DOHH2 (cell line): ENCODE data around the gene RBKS.

Experiments
- H3F3A ChIP-seq: fragments of 200-600 bp; sonication (generic), shearing (Covaris generic); 2 replicates; pipeline ENCODE4 v1.6.0; 2016; ENCODE audit warnings: antibody characterized with exemption, mild to moderate bottlenecking; ENCODE audit not compliant: control insufficient read depth, insufficient read depth
- H3K27ac ChIP-seq: fragments of 200-600 bp; sonication (generic); 2 replicates; pipeline ENCODE4 v1.5.1; 2014; ENCODE audit warnings: low read depth, mild to moderate bottlenecking, low read length, moderate library complexity
- H3K27me3 ChIP-seq: fragments of 200-600 bp; sonication (generic); 2 replicates; pipeline ENCODE4 v1.6.1; 2014; ENCODE audit warnings: mild to moderate bottlenecking, low read length, mixed read lengths; ENCODE audit not compliant: control insufficient read depth
- H3K36me3 ChIP-seq: fragments of 200-600 bp; sonication (generic); 2 replicates; pipeline ENCODE4 v1.6.1; 2014; ENCODE audit warnings: mild to moderate bottlenecking, low read length, moderate library complexity, mixed read lengths; ENCODE audit not compliant: control insufficient read depth
- H3K4me1 ChIP-seq: fragments of 200-600 bp; sonication (generic); 2 replicates; pipeline ENCODE4 v1.6.1; 2014; ENCODE audit warnings: mild to moderate bottlenecking, low read length, mixed read lengths; ENCODE audit not compliant: control insufficient read depth
- H3K4me2 ChIP-seq: fragments of 200-600 bp; sonication (generic); 2 replicates; pipeline ENCODE4 v1.6.0; 2014; ENCODE audit warnings: mild to moderate bottlenecking, low read length, moderate library complexity
- H3K4me3 ChIP-seq: fragments of 200-600 bp; sonication (generic); 2 replicates; pipeline ENCODE4 v1.5.1; 2014; ENCODE audit warnings: mild to moderate bottlenecking, low read length, mixed read lengths
- H3K79me2 ChIP-seq: fragments of 200-600 bp; sonication (generic); 2 replicates; pipeline ENCODE4 v1.6.1; 2014; ENCODE audit warnings: mild to moderate bottlenecking, low read length, mixed read lengths; ENCODE audit not compliant: control insufficient read depth
- H3K9me2 ChIP-seq: fragments of 200-600 bp; sonication (generic); replicated peaks from 2 replicates; pipeline ENCODE4 v1.6.1; 2014; ENCODE audit warnings: mild to moderate bottlenecking, low read length, mixed read lengths; ENCODE audit not compliant: control insufficient read depth
- H3K9me3 ChIP-seq: fragments of 200-600 bp; sonication (generic); 2 replicates; pipeline ENCODE4 v1.6.1; 2014; ENCODE audit warnings: antibody characterized with exemption, low read length, mixed read lengths; ENCODE audit not compliant: control insufficient read depth, insufficient read depth
- H4K20me1 ChIP-seq: fragments of 200-600 bp; sonication (generic); 2 replicates; pipeline ENCODE4 v1.6.0; 2014; ENCODE audit warnings: low read depth, mild to moderate bottlenecking, antibody characterized with exemption, low read length, moderate library complexity; ENCODE audit not compliant: control insufficient read depth, insufficient read depth
- CTCF ChIP-seq: fragments of 200-600 bp; sonication (generic); IDR thresholded peaks from one replicate; pipeline ENCODE4 v1.5.1; 2014; ENCODE audit warnings: antibody characterized with exemption, mild to moderate bottlenecking, low read depth, low read length; ENCODE audit not compliant: poor library complexity, severe bottlenecking
- EZH2phosphoT487 ChIP-seq: fragments of 200-600 bp; sonication (generic); IDR thresholded peaks from 2 replicates; pipeline ENCODE4 v1.6.1; 2017; ENCODE audit warnings: borderline replicate concordance, mild to moderate bottlenecking, antibody characterized with exemption, low read length, moderate library complexity, mixed read lengths

Gene RBKS

DNA sequence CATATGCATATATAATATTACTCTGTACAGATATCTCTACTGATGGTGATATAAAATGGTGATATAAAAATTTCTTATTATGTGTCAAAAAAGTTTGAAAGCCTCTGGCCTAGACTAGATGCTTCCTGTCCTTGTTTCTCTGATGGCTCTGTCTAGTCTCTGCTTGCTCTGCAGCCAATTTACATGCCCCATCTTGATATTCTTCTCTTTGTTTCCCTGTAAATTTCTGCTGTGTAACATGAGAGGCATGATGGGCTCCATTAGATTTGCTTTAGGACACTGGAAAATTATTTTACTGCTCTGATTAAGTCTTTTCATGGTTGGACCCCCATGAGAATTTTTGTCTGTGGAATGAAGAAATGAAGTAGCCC is 24.6 kb upstream of the RBKS start:
- H3K4me2 ChIP-seq, result no peak overlapping the region
- H3K9me3 ChIP-seq, result no peaks in the 10 kb centered on the region
- no peaks in the 10 kb centered on the region for H3K36me3 ChIP-seq
- no peaks in the 10 kb centered on the region for H3K79me2 ChIP-seq
- TF ChIP-seq CTCF (no peak), EZH2phosphoT487 (no peak)
- H4K20me1 ChIP-seq, result no peaks in the 10 kb centered on the region
- H3K4me3 ChIP-seq, result no peak overlapping the region
- peaks cover 9% of the 10 kb centered on the region for H3K4me1 ChIP-seq
- no peaks in the 10 kb centered on the region for H3K9me2 ChIP-seq
- H3F3A ChIP-seq, result no peaks in the 10 kb centered on the region
- no peak overlapping the region for H3K27ac ChIP-seq
- H3K27me3 ChIP-seq, result no peaks in the 10 kb centered on the region

- H4K20me1 ChIP-seq, result no peaks in the 10 kb centered on the region
- no peaks in the 10 kb centered on the region for H3K27me3 ChIP-seq
- no peak overlapping the region for H3K27ac ChIP-seq
- H3K79me2 ChIP-seq, result no peaks in the 10 kb centered on the region
- no peaks in the 10 kb centered on the region for H3F3A ChIP-seq
- H3K9me3 ChIP-seq, result no peaks in the 10 kb centered on the region
- no peak overlapping the region for H3K4me3 ChIP-seq
- TF ChIP-seq EZH2phosphoT487, result no peak
- TF ChIP-seq CTCF, result no peak
- no peaks in the 10 kb centered on the region for H3K36me3 ChIP-seq
- peaks cover 9% of the 10 kb centered on the region for H3K4me1 ChIP-seq
- no peaks in the 10 kb centered on the region for H3K9me2 ChIP-seq
- no peak overlapping the region for H3K4me2 ChIP-seq
Measured at GRCh38 chr2:27914041-27914804, 24.0 kb upstream of the RBKS start.

DNA sequence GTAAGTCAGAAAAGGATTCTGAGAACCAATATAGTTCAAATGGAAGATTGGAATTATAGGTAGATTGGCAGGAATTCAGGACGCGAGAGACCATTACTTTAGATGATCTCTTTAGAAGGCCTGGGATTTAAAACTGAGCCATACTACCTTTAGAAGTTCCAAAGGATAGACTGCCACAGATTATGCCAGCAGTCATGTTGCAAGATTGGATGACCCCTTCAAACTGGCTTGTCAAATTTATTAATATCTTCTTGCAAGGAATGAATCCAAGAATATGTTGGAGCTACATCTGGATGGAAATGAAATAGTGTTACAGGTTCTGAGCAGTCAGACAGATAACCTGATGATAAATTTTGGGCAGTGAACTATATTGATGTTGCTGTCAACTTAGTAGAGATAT is 22.3 kb upstream of the RBKS start:
- Histone ChIP-seq H3K9me3 (no peaks in the 10 kb centered on the region), H3K27me3 (no peaks in the 10 kb centered on the region), H3K4me1 (peaks cover 9% of the 10 kb centered on the region), H3K9me2 (no peaks in the 10 kb centered on the region), H3F3A (no peaks in the 10 kb centered on the region), H4K20me1 (no peaks in the 10 kb centered on the region), H3K36me3 (no peaks in the 10 kb centered on the region), H3K79me2 (no peaks in the 10 kb centered on the region; the same call in 1 of the 2 replicates), H3K27ac (no peak overlapping the region), H3K4me2 (no peak overlapping the region), H3K4me3 (no peak overlapping the region)
- TF ChIP-seq EZH2phosphoT487, result no peak

DNA sequence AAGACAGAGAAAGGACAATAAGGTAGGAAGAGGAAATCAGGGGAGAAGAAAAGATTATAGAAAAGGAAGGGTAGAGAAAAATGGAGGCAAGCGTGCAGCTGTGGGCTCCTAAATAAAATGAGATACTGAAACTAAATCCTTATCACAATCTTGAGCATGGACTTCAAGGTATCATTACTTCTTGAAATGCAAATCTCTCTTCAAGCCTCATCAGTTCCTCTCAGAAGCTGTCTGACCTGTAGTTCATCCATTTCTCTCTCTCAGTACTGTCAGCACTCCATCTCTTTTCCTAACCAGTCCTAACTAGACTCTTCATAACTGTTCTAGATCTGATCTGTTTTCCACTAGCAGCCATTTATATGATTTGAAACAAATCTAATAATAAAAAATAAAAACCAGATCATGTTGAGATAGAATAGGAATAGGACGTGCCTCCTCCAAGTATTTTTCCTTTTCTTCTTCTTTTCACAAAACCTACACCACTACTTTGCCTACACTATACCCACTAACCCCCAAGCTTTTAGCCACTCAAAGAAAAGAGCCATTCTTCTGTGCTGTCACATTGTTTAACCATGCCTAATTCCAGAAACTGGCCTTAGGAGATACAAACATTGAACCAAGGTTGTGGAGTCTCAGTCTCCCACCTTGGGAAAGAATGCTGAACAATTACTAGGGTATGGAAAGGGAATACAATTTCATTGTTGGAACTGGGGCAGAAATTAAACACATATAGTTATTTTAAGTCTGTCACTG is 21.4 kb upstream of the RBKS start:
- Histone ChIP-seq H3K79me2 (no peaks in the 10 kb centered on the region; the same call in 1 of the 2 replicates), H3K9me3 (no peaks in the 10 kb centered on the region), H3K9me2 (no peaks in the 10 kb centered on the region), H3K4me1 (peaks cover 9% of the 10 kb centered on the region), H4K20me1 (no peaks in the 10 kb centered on the region), H3K36me3 (no peaks in the 10 kb centered on the region), H3F3A (no peaks in the 10 kb centered on the region), H3K4me3 (no peak overlapping the region), H3K27ac (no peak overlapping the region), H3K4me2 (no peak overlapping the region), H3K27me3 (no peaks in the 10 kb centered on the region)
- TF ChIP-seq EZH2phosphoT487, result no peak
- no peak for TF ChIP-seq CTCF
